Left ventricle myocardium inferior (tissue), 1 donor: ENCODE measurements around the gene MACROD1. TPM values are rescaled to one million over a fixed set of nuclear protein-coding genes. Genes with fewer than 3 reads are reported as not detected.

Source experiments
- DNase-seq: peaks from one replicate; pipeline ENCODE4 v3.0.0-alpha.2; 2020
- H3K27ac ChIP-seq: fragments of 200-600 bp; replicated peaks from 2 replicates; pipeline ENCODE4 v1.8.0; 2021
- H3K27me3 ChIP-seq: fragments of 200-600 bp; 2 replicates; pipeline ENCODE4 v1.8.0; 2021; ENCODE audit warnings: low read depth
- H3K36me3 ChIP-seq: fragments of 200-600 bp; 2 replicates; pipeline ENCODE4 v1.8.0; 2021
- H3K4me1 ChIP-seq: fragments of 200-600 bp; 2 replicates; pipeline ENCODE4 v1.8.0; 2021
- H3K4me3 ChIP-seq: fragments of 200-600 bp; 2 replicates; pipeline ENCODE4 v1.8.0; 2021; ENCODE audit warnings: mild to moderate bottlenecking, moderate library complexity
- H3K9me3 ChIP-seq: fragments of 200-600 bp; replicated peaks from 2 replicates; pipeline ENCODE4 v1.8.0; 2021
- intact Hi-C: fragments of 100-400 bp; cut with micrococcal nuclease; formaldehyde crosslinking; loops from one replicate; pipeline ENCODE4 v1.11.0; 2022
- total RNA-seq: library from RNA; stranded (reverse); fragmentation: NEBNext Ultra II Directional; extraction: Animal tissue kit (Norgen Biotek cat#: 25700); gene quantifications from one replicate; pipeline ENCODE4 v1.2.1, GENCODE V29; 2021
- TF ChIP-seq, protein P1 (sequence below): fragments of 200-600 bp; IDR thresholded peaks from 2 replicates; pipeline ENCODE4 v1.8.0; 2021; ENCODE audit warnings: antibody characterized with exemption, mild to moderate bottlenecking, borderline replicate concordance
- donor health status: DM: no; HTN: yes; CAD: no; lungs with severe emphysema.

MACROD1 gene
- total RNA-seq, 1 donor from 2014 or later = 127 TPM

DNA sequence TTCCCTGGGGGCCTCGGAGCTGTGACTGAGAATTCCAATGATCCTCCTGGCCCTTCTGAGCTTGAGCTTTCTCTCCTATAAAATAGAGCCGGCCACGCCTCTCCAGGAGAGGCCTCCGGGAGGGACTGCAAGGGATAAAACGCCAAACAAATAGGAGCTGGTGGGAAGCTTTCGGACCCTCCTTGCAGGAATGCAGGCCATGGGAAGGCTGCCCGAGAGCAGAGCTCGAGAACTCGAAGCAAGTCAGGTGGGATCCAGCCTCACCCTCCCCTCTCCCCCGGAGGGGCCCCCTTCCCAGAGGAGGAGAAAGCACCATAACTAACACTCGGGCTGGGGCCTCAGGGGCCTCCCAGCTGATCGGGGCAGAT is 95.6 kb downstream of the MACROD1 start:
- TF ChIP-seq, protein P1, sequence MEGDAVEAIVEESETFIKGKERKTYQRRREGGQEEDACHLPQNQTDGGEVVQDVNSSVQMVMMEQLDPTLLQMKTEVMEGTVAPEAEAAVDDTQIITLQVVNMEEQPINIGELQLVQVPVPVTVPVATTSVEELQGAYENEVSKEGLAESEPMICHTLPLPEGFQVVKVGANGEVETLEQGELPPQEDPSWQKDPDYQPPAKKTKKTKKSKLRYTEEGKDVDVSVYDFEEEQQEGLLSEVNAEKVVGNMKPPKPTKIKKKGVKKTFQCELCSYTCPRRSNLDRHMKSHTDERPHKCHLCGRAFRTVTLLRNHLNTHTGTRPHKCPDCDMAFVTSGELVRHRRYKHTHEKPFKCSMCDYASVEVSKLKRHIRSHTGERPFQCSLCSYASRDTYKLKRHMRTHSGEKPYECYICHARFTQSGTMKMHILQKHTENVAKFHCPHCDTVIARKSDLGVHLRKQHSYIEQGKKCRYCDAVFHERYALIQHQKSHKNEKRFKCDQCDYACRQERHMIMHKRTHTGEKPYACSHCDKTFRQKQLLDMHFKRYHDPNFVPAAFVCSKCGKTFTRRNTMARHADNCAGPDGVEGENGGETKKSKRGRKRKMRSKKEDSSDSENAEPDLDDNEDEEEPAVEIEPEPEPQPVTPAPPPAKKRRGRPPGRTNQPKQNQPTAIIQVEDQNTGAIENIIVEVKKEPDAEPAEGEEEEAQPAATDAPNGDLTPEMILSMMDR = no peak
- no peak overlapping the region for H3K4me3 ChIP-seq
- H3K27me3 ChIP-seq = no peaks in the 10 kb centered on the region
- DNase-seq = no peak
- H3K9me3 ChIP-seq = no peaks in the 10 kb centered on the region
- intact Hi-C loops = no loop called here
- no peaks in the 10 kb centered on the region for H3K36me3 ChIP-seq
- peaks cover 44% of the 10 kb centered on the region for H3K4me1 ChIP-seq
- H3K27ac ChIP-seq = no peak overlapping the region

DNA sequence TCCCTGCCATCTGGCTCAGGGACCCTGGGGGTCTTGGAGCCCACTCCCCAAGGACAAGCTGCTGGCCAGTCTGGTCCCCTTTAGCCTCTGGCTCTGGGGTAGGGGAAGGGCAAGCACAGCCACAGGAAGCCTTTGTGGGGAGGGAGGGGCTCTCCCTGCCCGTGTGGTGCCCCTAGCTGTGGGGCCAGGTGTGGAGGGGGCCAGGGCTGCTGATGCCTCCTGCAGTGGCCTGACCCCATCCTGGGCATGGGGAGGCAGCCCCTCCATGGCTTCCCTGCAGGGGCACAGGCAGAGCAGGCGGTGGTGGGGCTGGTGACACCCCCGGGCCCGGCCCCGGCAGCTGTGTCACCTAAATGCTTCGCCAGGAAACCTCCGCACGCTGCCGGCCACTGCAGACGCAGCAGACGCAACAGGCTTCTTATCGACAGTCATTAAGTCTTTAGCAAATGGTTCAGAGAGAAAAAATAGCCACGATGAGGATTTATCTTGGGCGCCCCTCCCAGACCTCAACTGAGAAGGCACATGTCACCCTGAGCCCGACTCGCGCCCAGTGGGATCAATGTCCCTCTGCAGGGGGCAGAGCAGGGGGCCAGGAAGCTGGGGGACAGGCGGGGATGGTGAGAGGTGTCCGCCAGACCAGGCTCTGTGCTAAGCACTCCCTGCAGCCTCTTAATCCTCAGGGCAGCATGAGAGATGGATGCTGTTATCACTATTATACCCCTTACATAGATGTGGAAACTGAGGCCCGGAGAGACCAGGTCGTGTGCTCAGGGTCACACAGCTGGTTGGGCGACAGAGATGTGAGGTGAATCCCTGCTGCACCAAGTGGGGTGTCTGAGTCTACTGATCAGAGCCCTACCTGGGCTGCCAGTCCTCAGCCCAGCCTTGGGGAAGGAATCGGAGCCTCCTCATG is 96.3 kb downstream of the MACROD1 start:
- Histone ChIP-seq H3K9me3 (no peaks in the 10 kb centered on the region), H3K27ac (no peak overlapping the region), H3K4me1 (peaks cover 41% of the 10 kb centered on the region), H3K27me3 (no peaks in the 10 kb centered on the region), H3K36me3 (no peaks in the 10 kb centered on the region), H3K4me3 (no peak overlapping the region)
- TF ChIP-seq, protein P1 = no peak
- no peak for DNase-seq
- intact Hi-C loops = no loop called here

DNA sequence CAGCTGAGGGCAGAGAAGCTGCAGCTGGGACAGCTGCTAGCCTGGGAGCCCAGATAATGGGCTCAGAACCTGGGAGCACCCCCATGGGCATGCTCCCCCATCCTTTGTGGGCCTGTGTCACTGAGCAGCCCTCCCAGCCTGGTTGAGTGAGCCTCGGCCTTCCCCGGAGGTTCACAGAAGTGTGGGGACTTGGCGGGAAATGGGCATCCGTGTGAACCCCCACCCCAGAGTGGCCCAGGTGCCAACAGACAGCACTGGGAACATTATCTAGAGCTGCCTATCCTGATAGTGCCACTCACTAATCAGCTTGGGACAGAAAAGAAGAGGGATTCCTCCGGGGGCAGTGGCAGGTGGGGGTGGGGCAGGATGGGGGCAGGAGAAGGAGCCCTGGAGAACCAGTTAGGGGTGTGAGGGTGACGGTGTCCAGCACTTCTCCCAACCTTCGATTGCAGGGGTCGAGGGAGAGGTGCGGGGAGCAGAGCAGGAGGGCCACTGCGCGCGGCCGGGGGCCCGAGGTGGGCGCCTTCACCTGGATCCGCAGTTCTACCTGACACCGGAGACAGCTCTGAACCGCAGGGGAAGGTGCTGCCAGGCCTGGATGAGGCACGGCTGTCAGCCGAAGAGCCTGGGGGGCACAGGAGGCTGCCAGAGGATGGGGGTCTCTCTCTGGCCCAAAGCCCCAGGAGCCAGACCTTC is 97.1 kb downstream of the MACROD1 start:
- intact Hi-C loops = no loop called here
- no peak for DNase-seq
- no peak overlapping the region for H3K4me3 ChIP-seq
- TF ChIP-seq, protein P1 = no peak
- H3K27ac ChIP-seq = no peak overlapping the region
- no peaks in the 10 kb centered on the region for H3K36me3 ChIP-seq
- no peaks in the 10 kb centered on the region for H3K9me3 ChIP-seq
- H3K27me3 ChIP-seq = no peaks in the 10 kb centered on the region
- H3K4me1 ChIP-seq = peaks cover 41% of the 10 kb centered on the region

DNA sequence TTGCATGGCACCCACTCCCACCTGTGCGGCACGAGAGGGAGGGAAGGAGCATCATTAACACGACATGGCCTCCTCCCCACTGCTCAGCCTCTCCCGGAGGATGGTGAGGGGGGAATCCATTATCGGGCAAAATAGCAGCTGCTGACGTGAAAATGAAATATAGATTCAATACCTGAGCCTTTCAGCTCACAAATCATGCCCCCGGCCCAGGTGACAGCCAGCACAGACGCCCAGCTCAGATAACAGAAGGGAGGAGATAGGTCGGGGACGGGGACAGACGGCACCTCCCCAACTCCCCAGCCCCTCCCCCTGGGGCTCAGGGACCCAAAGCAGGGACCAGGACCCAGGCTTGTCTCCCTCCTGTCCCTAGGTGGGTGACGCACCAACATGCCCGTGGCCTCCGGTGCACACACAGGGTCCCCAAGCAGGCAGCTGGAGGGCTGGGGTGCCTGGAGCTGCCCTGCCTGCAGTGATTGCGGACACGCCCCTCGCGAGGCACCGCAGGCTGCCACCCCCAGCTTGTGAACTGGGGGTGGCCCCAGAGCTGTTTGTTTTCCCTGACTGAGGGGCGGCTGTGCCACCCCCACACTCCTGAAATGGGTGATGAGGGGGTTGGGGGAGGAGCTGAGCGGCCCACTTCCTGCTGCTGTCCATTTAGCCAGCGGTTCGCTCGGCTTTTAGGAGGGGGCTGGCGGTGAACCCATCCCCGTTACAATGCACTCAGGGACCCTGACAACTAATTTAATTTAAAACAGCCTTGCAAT is 98.5 kb downstream of the MACROD1 start:
- no peaks in the 10 kb centered on the region for H3K9me3 ChIP-seq
- intact Hi-C loops = no loop called here
- no peak overlapping the region for H3K4me3 ChIP-seq
- H3K36me3 ChIP-seq = no peaks in the 10 kb centered on the region
- H3K27me3 ChIP-seq = peaks cover 12% of the 10 kb centered on the region
- no peak overlapping the region for H3K27ac ChIP-seq
- DNase-seq = no peak
- TF ChIP-seq, protein P1 = no peak
- peaks cover 29% of the 10 kb centered on the region for H3K4me1 ChIP-seq

DNA sequence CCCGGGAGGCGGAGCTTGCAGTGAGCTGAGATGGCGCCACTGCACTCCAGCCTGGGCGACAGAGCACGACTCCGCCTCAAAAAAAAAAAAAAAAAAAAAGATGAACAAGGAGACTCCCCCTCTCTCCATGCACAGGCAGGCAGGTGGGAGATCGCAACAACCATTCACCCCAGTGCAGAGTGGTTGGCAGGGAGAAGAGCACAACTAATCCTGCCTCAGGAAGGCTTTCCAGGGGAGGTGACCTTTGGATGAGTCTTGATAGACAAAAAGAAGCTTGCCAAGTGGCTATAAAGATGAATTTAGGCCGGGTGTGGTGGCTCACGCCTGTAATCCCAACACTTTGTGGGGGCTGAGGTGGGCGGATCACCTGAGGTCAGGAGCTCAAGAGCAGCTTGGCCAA is 100.2 kb downstream of the MACROD1 start:
- TF ChIP-seq, protein P1 = no peak
- DNase-seq = no peak
- H3K9me3 ChIP-seq = no peaks in the 10 kb centered on the region
- H3K4me3 ChIP-seq = no peak overlapping the region
- intact Hi-C loops = no loop called here
- H3K27ac ChIP-seq = no peak overlapping the region
- peaks cover 27% of the 10 kb centered on the region for H3K27me3 ChIP-seq
- H3K4me1 ChIP-seq = peaks cover 25% of the 10 kb centered on the region
- H3K36me3 ChIP-seq = no peaks in the 10 kb centered on the region
